IPS-18c (cell line): ENCODE measurements around the gene PTPRT.

Experiments used
- H3K4me3 ChIP-seq: 2 replicates; pipeline ENCODE4 v1.7.0; 2013; ENCODE audit warnings: low read depth, mild to moderate bottlenecking, low read length, moderate library complexity; ENCODE audit not compliant: insufficient read depth
- H3K9me3 ChIP-seq: one replicate; pipeline ENCODE4 v1.6.1; 2013; ENCODE audit warnings: mild to moderate bottlenecking, low read length, moderate library complexity; ENCODE audit not compliant: control insufficient read depth, insufficient read depth

Gene PTPRT

GRCh38 chr20:42027746-42028268 lies 1161.9 kb downstream of the PTPRT start:
- H3K4me3 ChIP-seq = no peak overlapping the region
- no peaks in the 10 kb centered on the region for H3K9me3 ChIP-seq

GRCh38 chr20:42026599-42026998 lies 1163.1 kb downstream of the PTPRT start:
- Histone ChIP-seq H3K4me3 (no peak overlapping the region), H3K9me3 (no peaks in the 10 kb centered on the region)

- no peak overlapping the region for H3K4me3 ChIP-seq
- no peaks in the 10 kb centered on the region for H3K9me3 ChIP-seq
These were observed 1165.1 kb downstream of the PTPRT start for GRCh38 chr20:42024653-42025052.
